Stimulated activated CD8-positive, alpha-beta memory T cell treated with anti-CD3 and anti-CD28 coated beads, Interleukin-4, amount 100 ng/mL, for 4 hours (primary cell): Measurements from ENCODE around the gene CCP110.

ENCODE experiments used
- DNase-seq, 2 donors: peaks; one replicate each; pipeline ENCODE4 v3.0.0-alpha.2; 2020; ENCODE audit warnings: low read depth in 2 of 2, low spot score in 1 of 2

CCP110 gene

DNA sequence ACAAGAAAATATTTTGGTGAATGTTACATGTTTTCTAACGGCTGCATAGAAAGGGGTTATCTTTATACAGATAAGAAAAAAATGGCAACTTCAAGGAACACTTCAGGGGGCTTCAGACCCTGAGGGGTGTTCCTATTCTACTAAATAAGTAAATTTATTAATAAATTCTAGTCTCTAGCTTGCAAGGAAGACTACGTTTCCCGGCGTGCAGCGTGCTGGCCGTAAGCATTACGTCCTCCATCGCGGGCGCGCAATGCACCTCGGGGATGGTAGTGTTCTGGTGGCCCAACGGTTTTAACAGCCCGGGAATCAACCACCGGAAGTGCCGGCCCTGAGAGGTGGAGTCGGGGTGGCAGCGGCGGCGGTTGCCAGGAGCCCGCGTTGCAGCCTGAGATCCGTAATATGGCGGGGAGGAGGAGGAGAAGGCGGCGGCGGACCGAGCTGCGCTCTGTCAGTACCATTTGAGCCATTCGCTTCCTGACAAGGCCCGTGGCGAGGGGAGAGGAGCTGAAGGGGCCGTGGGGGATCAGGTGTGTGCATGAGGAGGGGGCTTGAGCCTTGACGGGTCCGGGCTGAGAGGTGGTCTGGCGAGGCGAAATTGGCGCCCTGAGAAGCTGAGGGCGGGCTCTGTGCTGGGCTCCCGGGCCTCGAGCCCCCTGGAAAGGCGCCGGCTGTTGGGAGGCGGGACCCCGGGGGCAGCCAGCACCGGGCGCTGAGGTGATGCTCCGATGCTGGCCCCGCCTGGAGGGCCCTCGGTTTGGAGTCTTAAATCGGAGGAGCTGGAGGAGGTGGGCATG lies at the start of gene CCP110:
TSS of gene CCP110 (plus strand) at position 384 of the 797 bp plus-strand sequence. CDS start 3,940 bp downstream, outside the sequence.
- DNase-seq: peak; percentile 89 to 90

DNA sequence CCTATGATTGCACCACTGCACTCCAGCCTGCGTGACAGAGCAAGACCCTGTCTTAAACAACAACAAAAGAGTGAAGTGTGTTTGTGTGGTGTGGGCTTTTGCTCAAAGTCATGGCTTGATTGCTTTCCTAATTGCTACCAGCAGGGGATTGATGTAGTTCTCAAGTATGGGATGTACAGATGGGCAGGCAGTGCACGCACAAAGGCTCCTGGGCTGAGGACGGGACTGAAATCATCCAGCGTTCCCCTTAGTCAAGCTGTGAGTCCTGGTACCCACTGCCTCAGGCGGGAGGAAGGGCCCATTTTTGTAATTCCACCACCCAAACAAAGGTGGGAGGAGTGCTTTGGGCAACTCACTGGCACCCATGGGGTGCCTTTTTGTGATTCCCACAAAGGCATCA lies 49.1 kb upstream of the CCP110 start:
- no peak for DNase-seq

- DNase-seq: no peak
These were observed 45.2 kb upstream of the CCP110 start for GRCh38 chr16:19478505-19478904.

GRCh38 chr16:19479302-19479721 lies 44.4 kb upstream of the CCP110 start:
- DNase-seq: no peak

GRCh38 chr16:19481296-19481695 lies 42.4 kb upstream of the CCP110 start:
- DNase-seq: no peak

DNA sequence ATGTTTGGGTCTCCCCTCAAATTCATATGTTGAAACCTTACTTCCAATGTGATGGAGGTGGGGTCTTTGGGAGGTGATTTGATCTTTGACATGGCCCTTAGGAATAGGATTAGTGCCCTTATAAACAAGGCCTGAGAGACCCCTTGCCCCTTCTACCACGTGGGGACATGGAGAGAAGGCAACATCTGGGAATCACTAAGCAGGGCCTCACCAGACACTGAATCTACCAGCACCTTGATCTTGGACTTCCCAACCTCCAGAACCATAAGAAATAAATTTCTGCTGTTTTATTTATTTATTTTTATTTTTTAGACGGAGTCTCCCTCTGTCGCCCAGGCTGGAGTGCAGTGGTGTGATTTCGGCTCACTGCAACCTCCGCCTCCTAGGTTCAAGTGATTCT lies 42.0 kb upstream of the CCP110 start:
- no peak for DNase-seq

DNA sequence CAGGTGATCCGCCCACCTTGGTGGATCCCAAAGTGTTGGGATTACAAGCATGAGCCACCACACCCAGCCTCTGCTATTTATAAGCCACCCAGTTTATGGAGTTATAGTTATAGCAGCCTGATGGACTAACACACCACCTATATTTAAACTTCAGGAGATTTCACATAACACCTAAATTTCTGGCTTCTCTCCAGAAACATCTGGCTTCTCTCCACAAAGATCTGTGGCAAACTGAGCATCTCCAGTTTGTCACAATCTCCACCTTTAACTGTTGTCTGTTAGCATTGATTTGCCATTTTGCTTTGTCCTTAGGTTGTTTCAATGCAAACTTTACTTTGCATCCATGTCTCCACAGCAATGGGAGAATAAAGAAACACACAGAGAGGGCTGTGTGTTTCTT lies 41.5 kb upstream of the CCP110 start:
- no peak for DNase-seq

DNA sequence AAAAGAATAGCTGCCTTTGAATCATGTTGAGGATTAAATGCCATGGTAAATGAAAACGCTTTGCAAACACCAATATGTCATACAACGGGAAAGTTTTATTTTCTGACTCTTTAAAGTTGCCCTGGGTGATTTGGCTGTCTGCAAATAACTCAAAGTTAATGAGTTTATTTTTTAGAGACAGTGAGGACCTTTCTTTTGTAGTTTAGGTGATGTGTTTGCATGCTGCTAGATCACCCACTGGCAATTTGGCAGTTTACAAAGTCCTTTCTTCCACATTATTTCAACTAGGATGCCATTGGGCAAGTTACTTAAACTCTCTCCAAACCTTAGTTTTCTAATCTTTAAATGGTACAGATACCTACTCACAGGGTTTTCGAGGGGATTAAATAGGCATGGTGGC lies 39.6 kb upstream of the CCP110 start:
- no peak for DNase-seq

GRCh38 chr16:19485611-19486010 lies 38.1 kb upstream of the CCP110 start:
- no peak for DNase-seq

- DNase-seq: no peak
These were observed 37.7 kb upstream of the CCP110 start for GRCh38 chr16:19486051-19486450.

DNA sequence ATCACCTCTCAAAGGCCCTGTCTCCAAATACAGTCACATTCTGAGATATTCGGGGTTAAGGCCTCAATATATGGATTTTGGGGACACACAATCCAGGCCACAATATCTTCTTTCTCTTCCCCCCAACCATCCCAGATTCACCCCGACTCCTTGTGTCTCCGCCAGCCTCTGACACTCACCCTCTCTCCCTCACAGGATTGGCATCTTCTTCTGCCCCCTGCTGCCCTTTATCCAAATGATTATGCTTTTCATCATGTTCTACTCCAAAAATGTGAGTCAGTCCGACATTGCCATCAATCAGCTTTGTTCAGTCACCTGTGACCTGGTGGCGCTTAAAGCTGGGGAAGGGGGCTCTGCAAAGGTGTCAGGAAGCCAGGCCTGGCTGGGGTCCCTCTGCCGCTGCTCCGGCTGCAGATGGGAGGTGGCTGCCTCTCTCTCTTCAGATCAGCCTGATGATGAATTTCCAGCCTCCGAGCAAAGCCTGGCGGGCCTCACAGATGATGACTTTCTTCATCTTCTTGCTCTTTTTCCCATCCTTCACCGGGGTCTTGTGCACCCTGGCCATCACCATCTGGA lies 36.9 kb upstream of the CCP110 start:
- no peak for DNase-seq

- DNase-seq: no peak
These were observed 35.5 kb upstream of the CCP110 start for GRCh38 chr16:19488213-19488640.

DNA sequence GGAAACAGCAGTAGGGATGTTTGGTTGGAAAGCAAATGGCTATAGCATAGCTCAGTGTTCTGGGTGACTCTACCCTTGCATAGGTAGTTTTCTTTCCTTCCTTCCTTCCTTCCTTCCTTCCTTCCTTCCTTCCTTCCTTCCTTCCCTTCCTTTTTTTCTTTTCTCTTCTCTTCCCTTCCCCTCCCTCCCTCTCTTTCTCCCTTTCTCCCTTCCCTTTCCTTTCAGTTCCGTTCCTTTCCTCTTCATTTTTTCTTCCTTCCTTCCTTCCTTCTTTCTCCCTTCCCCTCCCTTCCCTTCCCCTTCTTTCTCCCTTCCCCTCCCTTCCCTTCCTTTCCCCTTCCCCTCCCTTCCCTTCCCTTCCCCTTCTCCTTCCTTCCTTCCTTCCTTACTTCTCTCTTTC lies 33.1 kb upstream of the CCP110 start:
- DNase-seq: no peak

GRCh38 chr16:19497176-19497575 lies 26.6 kb upstream of the CCP110 start:
- DNase-seq: no peak

DNA sequence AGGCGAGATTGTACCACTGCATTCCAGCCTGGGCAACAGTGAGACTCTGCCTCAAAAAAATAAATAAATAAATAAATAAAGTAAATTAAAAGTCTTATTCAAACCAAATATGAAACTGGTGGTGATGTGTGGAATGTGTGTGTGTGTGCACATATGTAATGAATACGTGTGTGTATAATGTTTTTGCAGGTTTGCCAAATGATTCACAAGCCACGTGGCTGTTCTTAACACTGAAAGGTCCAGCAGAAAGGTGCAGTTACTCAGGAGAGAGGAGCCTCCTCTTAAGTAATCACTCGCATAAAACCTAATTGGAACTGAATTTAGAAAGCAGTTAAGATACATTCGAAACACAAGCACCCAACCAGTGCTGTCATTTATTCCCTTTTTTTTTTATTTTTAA lies 24.7 kb upstream of the CCP110 start:
- no peak for DNase-seq

GRCh38 chr16:19499481-19499880 lies 24.3 kb upstream of the CCP110 start:
- no peak for DNase-seq

GRCh38 chr16:19502395-19503131 lies 21.2 kb upstream of the CCP110 start:
- peak; percentile 24 to 43 for DNase-seq

DNA sequence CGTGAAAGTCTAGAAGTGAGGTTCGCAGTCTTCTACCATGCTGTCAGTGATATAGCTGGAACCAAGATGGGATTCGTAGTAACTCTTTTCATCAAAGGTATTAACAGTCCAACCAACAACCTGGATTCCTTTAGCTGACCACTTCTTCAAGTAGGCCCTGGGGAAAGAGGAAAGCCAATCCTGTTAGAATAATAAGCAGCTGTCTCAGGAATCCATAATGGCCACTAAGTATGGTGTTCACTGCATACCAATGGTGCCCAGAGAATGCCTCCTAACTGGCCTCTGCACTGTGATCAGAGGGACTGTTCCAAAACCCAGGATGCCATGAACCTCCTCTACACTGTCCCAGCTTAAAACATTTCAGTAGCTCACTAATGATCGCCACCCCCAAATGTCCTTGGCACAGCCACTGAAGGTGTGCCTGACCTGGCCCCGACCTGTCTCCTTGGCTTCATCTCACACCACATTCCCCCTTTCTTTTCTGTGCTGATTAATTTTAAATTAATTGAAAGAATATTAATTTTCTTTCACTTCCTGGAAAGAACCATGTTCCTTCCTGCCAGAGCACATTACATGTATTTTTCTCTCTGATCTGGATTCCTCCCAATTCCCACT lies 20.2 kb upstream of the CCP110 start:
- DNase-seq: no peak

DNA sequence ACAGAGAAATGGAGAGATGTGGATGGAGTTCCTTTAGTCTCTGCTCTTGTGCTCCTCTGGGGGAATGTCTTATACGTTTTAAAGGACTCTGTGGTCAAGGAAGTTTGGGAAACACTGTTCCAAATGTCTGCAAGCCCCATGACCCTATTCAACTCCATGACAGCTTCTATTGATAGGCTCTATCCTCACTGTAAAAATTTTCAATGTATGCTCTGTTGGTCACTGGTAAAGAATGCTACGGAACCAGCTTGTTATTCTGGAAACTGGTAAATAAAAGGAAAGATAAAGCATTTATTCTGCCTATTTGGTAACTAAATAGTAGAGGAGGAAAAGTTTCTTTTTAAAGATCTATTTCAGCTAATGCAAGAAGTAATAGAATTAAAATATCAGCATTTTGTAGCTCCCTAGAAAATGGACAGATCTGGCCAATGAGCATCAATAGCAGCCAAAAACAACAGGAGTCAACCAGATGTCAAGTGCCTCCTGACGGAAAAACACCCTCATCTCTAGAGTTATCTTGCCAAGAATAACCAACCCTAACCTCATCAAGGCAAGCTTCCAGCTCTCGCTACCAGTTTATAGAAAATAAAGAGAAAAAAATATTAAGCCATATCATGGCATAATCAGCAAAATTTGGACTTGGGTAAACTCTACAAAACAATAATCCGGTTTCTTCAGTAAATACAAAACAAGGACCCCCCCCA lies 18.0 kb upstream of the CCP110 start:
- no peak for DNase-seq

GRCh38 chr16:19506965-19507364 lies 16.8 kb upstream of the CCP110 start:
- no peak for DNase-seq

- DNase-seq: no peak
These were observed 15.9 kb upstream of the CCP110 start for GRCh38 chr16:19507867-19508266.
